ENCODE results near the gene IRAK3. TPM values are rescaled to one million over a fixed set of nuclear protein-coding genes. Genes with fewer than 3 reads are reported as not detected.
"Not testable (repeated sequence)": the region's sequence is repeated elsewhere in the genome, so short reads cannot be mapped to it uniquely, and the experiment has no call there.

Gene IRAK3
- total and polyA plus RNA-seq, 2 donors (not counting 1 experiment from before 2014, with no cell fraction given): 3.9 to 4.3 TPM

DNA sequence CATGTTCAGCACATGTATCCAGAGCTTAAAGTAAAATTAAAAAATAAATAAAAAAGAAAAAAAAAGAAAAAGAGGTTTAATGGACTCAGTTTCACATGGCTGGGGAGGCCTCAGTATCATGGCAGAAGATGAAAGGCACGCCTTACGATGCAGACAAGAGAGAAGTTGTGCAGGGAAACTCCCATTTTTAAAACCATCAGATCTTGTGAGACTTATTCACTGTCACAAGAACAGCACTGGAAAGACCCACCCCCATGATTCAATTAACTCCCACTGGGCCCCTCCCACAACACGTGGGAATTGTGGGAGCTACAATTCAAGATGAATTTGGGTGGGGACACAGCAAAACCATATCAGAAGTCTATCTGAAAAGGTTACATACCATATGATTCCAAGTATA is 24.0 kb downstream of the IRAK3 start:
- DNase-seq; H3K27me3 ChIP-seq (replicated peaks in 1 of 4; ENCODE audit: control extremely low read depth in 1 of 4, control insufficient read depth in 3 of 4, insufficient read depth in 4 of 4, low read length in 3 of 4); H3K27ac ChIP-seq (ENCODE audit: low read length in 2 of 2); H3K9me3 ChIP-seq (ENCODE audit: control extremely low read depth in 1 of 3, control insufficient read depth in 2 of 3, insufficient read depth in 1 of 3, low read length in 2 of 3); H3K4me3 ChIP-seq (ENCODE audit: control extremely low read depth in 1 of 5, extremely low read depth in 1 of 5, insufficient read depth in 1 of 5, low read depth in 2 of 5, low read length in 4 of 5); H3K4me2 ChIP-seq (replicated peaks; ENCODE audit: low read depth, low read length, poor library complexity, severe bottlenecking); ATAC-seq (ENCODE audit: low read depth); POLR2A ChIA-PET; H3K79me2 ChIP-seq (ENCODE audit: control insufficient read depth, insufficient read depth, low read length); H3K9me3 Mint-ChIP-seq (ENCODE audit: insufficient read depth); H2AFZ ChIP-seq (ENCODE audit: insufficient read depth, low read depth, low read length, poor library complexity, severe bottlenecking); H3K9ac ChIP-seq (ENCODE audit: low read length); intact Hi-C loops (cut with micrococcal nuclease); H3K4me3 Mint-ChIP-seq; H4K20me1 ChIP-seq (ENCODE audit: control insufficient read depth, insufficient read depth, low read length, poor library complexity, severe bottlenecking); H3K27ac Mint-ChIP-seq; H3K36me3 ChIP-seq (replicated peaks in 1 of 2; ENCODE audit: control extremely low read depth in 1 of 2, control insufficient read depth in 1 of 2, extremely low read depth in 1 of 2, insufficient read depth in 2 of 2, low read length in 1 of 2); H3K27me3 Mint-ChIP-seq: not testable (repeated sequence)
- peaks cover 18 to 27% of the 10 kb centered on the region in 2 donors for H3K4me1 ChIP-seq (ENCODE audit: control insufficient read depth in 2 of 2, insufficient read depth in 2 of 2, low read length in 2 of 2)
- WGBS (ENCODE audit: insufficient coverage): no CpG with 5 or more reads among the region's 3 CpGs
- peaks cover 32% of the 10 kb centered on the region for H3K4me1 Mint-ChIP-seq
- CTCF ChIA-PET: interaction anchor here (0.7 kb wide), 1 partner anchor 460 kb away, joined by 3 read pairs; no protein-coding TSS in a partner anchor

DNA sequence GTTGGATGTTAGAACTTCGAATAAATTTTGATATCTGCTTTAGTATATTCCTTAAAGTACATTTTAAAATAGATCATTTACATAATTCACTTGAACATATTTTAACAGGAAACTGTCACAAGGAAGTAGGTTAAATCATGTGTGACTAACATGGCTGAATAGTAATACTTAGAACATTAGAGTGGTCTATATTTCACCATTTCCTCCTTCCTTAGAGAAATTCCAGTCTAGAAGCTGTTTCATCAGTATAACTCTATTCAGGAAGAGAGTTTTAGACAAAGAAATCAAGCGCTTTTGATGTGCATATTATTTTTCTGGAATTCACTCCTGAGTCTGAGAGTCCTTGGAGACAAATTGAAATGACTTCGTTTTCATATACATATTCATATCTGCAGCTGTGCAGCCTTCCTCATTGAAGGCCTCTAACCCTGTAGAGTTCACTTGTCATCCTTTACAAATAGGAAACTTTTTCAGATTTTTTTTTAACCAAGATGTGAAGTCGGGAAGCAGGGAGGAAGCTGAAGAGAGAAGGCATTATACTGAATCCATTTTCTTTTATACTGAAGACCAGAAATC is 28.4 kb downstream of the IRAK3 start:
- Mint-ChIP-seq H3K27me3 (no peaks in the 10 kb centered on the region), H3K4me1 (peaks cover 27% of the 10 kb centered on the region), H3K4me3 (peak overlapping the region; percentile 50), H3K9me3 (ENCODE audit: insufficient read depth) (no peaks in the 10 kb centered on the region), H3K27ac (peak overlapping the region; percentile 81)
- Histone ChIP-seq H3K36me3 (replicated peaks in 1 of 2; ENCODE audit: control extremely low read depth in 1 of 2, control insufficient read depth in 1 of 2, extremely low read depth in 1 of 2, insufficient read depth in 2 of 2, low read length in 1 of 2) (no peaks in the 10 kb centered on the region), H4K20me1 (ENCODE audit: control insufficient read depth, insufficient read depth, low read length, poor library complexity, severe bottlenecking) (no peaks in the 10 kb centered on the region), H3K27me3 (replicated peaks in 1 of 4; ENCODE audit: control extremely low read depth in 1 of 4, control insufficient read depth in 3 of 4, insufficient read depth in 4 of 4, low read length in 3 of 4) (no peaks in the 10 kb centered on the region), H3K9me3 (ENCODE audit: control extremely low read depth in 1 of 3, control insufficient read depth in 2 of 3, insufficient read depth in 1 of 3, low read length in 2 of 3) (peaks cover 0 to 4% (median 0%) of the 10 kb centered on the region in 3 donors), H3K4me2 (replicated peaks; ENCODE audit: low read depth, low read length, poor library complexity, severe bottlenecking) (peak overlapping the region; percentile 52), H3K9ac (ENCODE audit: low read length) (no peak overlapping the region), H3K27ac (ENCODE audit: low read length in 2 of 2) (peak overlapping the region; percentile 55 to 61), H2AFZ (ENCODE audit: insufficient read depth, low read depth, low read length, poor library complexity, severe bottlenecking) (no peak overlapping the region), H3K4me3 (ENCODE audit: control extremely low read depth in 1 of 5, extremely low read depth in 1 of 5, insufficient read depth in 1 of 5, low read depth in 2 of 5, low read length in 4 of 5) (no peak overlapping the region), H3K79me2 (ENCODE audit: control insufficient read depth, insufficient read depth, low read length) (no peaks in the 10 kb centered on the region), H3K4me1 (ENCODE audit: control insufficient read depth in 2 of 2, insufficient read depth in 2 of 2, low read length in 2 of 2) (peaks cover 13 to 21% of the 10 kb centered on the region in 2 donors)
- intact Hi-C loops (cut with micrococcal nuclease): loop anchor here (2.0 kb wide), 1 partner anchor 15 kb away; no protein-coding TSS in a partner anchor
- TF ChIP-seq EZH2 (IDR thresholded peaks at IDR 0.05; ENCODE audit: borderline replicate concordance, insufficient read depth, low read depth, low read length, poor library complexity, severe bottlenecking): no peak
- TF ChIP-seq, protein P1, sequence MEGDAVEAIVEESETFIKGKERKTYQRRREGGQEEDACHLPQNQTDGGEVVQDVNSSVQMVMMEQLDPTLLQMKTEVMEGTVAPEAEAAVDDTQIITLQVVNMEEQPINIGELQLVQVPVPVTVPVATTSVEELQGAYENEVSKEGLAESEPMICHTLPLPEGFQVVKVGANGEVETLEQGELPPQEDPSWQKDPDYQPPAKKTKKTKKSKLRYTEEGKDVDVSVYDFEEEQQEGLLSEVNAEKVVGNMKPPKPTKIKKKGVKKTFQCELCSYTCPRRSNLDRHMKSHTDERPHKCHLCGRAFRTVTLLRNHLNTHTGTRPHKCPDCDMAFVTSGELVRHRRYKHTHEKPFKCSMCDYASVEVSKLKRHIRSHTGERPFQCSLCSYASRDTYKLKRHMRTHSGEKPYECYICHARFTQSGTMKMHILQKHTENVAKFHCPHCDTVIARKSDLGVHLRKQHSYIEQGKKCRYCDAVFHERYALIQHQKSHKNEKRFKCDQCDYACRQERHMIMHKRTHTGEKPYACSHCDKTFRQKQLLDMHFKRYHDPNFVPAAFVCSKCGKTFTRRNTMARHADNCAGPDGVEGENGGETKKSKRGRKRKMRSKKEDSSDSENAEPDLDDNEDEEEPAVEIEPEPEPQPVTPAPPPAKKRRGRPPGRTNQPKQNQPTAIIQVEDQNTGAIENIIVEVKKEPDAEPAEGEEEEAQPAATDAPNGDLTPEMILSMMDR (IDR thresholded peaks at IDR 0.05): no peak
- ATAC-seq (ENCODE audit: low read depth): peak; percentile 43
- WGBS (ENCODE audit: insufficient coverage): no CpG with 5 or more reads among the region's 4 CpGs
- CTCF ChIA-PET: interaction anchor here (1.1 kb wide), 1 partner anchor 476 kb away, joined by 3 read pairs; no protein-coding TSS in a partner anchor
- peak; percentile 31 for DNase-seq
- POLR2A ChIA-PET: interaction anchor here (0.6 kb wide), 1 partner anchor 10 kb away, joined by 4 read pairs; no protein-coding TSS in a partner anchor

Measured in B cell (primary cell).